Embryonic facial prominence (tissue), 1 donor: ENCODE measurements around the gene POLA1.

Source experiments
- DNase-seq: peaks from one replicate; pipeline ENCODE4 v3.0.0-alpha.2; 2016; ENCODE audit errors: extremely low spot score

Gene POLA1

GRCh38 chrX:24877854-24878650 is 184.3 kb downstream of the POLA1 start:
- no peak for DNase-seq

GRCh38 chrX:24879679-24880078 is 186.0 kb downstream of the POLA1 start:
- DNase-seq = no peak

GRCh38 chrX:24886916-24887315 is 193.2 kb downstream of the POLA1 start:
- no peak for DNase-seq

- DNase-seq = no peak
Observed at GRCh38 chrX:24890677-24891076, 197.0 kb downstream of the POLA1 start.

GRCh38 chrX:24899391-24899790 is 205.7 kb downstream of the POLA1 start:
- no peak for DNase-seq

GRCh38 chrX:24900234-24900633 is 206.5 kb downstream of the POLA1 start:
- DNase-seq = no peak

GRCh38 chrX:24902806-24903205 is 209.1 kb downstream of the POLA1 start:
- no peak for DNase-seq

GRCh38 chrX:24918715-24919114 is 225.0 kb downstream of the POLA1 start:
- DNase-seq = no peak

- DNase-seq = no peak
Observed at GRCh38 chrX:24920769-24921168, 227.1 kb downstream of the POLA1 start.

GRCh38 chrX:24925430-24925829 is 231.7 kb downstream of the POLA1 start:
- DNase-seq = no peak

GRCh38 chrX:24927372-24927771 is 233.7 kb downstream of the POLA1 start:
- no peak for DNase-seq

GRCh38 chrX:24928114-24928513 is 234.4 kb downstream of the POLA1 start:
- no peak for DNase-seq

- no peak for DNase-seq
Observed at GRCh38 chrX:24934279-24934678, 240.6 kb downstream of the POLA1 start.

GRCh38 chrX:24945009-24945408 is 251.3 kb downstream of the POLA1 start:
- DNase-seq = no peak

- DNase-seq = no peak
Observed at GRCh38 chrX:24946369-24946768, 252.7 kb downstream of the POLA1 start.

- no peak for DNase-seq
Observed at GRCh38 chrX:24954732-24955131, 261.0 kb downstream of the POLA1 start.

GRCh38 chrX:24955372-24955930 is 261.7 kb downstream of the POLA1 start:
- no peak for DNase-seq

GRCh38 chrX:24956828-24957227 is 263.1 kb downstream of the POLA1 start:
- DNase-seq = no peak

GRCh38 chrX:24961809-24962208 is 268.1 kb downstream of the POLA1 start:
- no peak for DNase-seq

GRCh38 chrX:24963823-24964222 is 270.1 kb downstream of the POLA1 start:
- DNase-seq = no peak

- no peak for DNase-seq
Observed at GRCh38 chrX:24965372-24965771, 271.7 kb downstream of the POLA1 start.

GRCh38 chrX:24969812-24970211 is 276.1 kb downstream of the POLA1 start:
- no peak for DNase-seq

- DNase-seq = no peak
Observed at GRCh38 chrX:24979081-24979480, 285.4 kb downstream of the POLA1 start.

GRCh38 chrX:24981030-24981429 is 287.3 kb downstream of the POLA1 start:
- no peak for DNase-seq
